Measurements from ENCODE around the gene IL20RA.

The IL20RA gene

DNA sequence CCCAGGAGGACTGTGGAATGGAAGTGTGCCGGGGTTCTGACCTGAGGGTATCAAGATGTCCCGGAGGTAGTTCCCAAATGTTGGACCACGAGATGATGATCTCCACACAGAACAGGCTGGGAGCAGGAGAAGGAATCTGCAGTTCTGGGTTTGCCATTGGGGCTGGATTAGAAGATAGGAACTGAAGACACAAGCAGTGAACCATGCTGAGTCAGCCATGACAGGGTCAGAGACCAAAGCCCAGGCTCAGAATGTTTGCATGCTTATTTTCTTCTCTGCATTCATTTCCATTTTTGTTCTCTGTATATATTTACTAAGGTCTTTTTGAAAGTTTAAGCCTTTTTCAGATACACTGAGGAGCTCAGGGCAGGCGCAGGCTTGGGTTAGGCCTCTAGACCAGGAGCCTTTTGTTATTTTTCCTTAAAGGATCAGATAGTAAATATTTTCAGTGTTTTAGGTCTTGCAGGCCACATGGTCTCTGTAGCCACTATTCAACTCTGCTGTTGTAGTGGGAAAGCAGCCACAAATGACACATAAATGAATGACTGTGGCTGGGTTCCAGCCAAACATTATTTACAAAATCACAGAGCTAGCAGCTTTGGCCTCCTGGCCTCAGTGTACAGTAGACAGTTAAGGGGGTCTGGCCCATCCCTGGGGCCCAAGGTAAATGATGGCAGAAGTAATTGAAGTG lies 94.2 kb downstream of the IL20RA start:
- Histone ChIP-seq H3K27me3 (ENCODE audit: control insufficient read depth, insufficient read depth, low read length, poor library complexity, severe bottlenecking) (no peaks in the 10 kb centered on the region), H3K27ac (ENCODE audit: insufficient read depth, low read depth, low read length, poor library complexity, severe bottlenecking) (no peak overlapping the region), H3K36me3 (ENCODE audit: control insufficient read depth, insufficient read depth, low read length) (no peaks in the 10 kb centered on the region), H3K4me3 (ENCODE audit: insufficient read depth, low read depth, low read length) (no peak overlapping the region), H3K9me3 (ENCODE audit: control insufficient read depth, low read length) (no peaks in the 10 kb centered on the region), H3K4me1 (ENCODE audit: control insufficient read depth, insufficient read depth, low read length) (peaks cover 5% of the 10 kb centered on the region)
- 89 to 96% methylated on average over 4 of the region's 4 CpGs for WGBS, 2 experiments

Measured in ectodermal cell (in vitro differentiated cells).